HS-27A (cell line): Measurements from ENCODE around the gene TOMM20L.

Experiments
- DNase-seq: peaks from one replicate; pipeline ENCODE4 v3.0.0-alpha.2; 2012; ENCODE audit warnings: low read depth, missing footprints

The TOMM20L gene

GRCh38 chr14:58427281-58428117, 31.8 kb downstream of the TOMM20L start, which contains the start of the genes KIAA0586 and TIMM9:
Gene KIAA0586, plus strand, starts transcription at chr14:58427719. Its CDS starts 546 bp downstream, at chr14:58428265.
Gene TIMM9, minus strand, starts transcription at chr14:58427531. Its CDS starts 15,586 bp downstream, at chr14:58411945.
- DNase-seq = peak; percentile 94

GRCh38 chr14:58428118-58428683, 32.5 kb downstream of the TOMM20L start:
- DNase-seq = peak; percentile 30

GRCh38 chr14:58430156-58430555, 34.4 kb downstream of the TOMM20L start:
- no peak for DNase-seq

DNA sequence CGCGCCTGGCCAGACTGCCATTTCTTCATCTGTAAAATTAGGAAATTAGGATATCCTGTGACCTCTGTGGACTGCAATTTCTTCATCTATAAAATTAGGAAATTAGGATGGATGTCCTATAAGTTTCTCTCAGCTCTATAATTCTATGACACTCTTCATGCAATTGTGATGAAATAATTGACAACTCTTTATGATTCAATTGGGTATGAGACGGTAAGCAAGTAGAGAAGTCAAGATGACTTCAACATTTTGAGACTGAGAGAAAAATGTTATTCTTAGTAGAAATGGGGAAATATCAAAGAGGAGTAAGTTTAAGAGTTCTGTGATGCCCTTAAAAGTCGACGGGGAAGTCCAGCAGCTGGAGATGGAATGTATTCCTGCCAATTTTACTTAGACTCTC, 43.7 kb downstream of the TOMM20L start:
- DNase-seq = no peak

DNA sequence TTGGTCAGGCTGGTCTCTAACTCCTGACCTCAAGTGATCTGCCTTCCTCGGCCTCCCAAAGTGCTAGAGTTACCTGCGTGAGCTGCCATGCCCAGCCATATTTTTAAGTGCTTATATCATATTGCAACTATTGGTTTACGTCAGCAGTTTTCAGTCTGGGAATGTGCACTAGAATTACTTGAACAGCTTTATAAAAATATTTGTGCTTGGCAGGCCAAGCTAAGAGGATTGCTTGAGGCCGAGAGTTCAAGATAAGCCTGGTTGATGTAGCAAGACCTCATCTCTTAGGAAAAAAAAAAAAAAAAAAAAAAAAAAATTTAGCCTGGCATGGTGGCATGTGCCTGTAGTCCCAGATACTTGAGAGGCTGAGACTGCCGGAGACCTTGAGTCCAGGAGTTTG, 48.9 kb downstream of the TOMM20L start:
- no peak for DNase-seq

- no peak for DNase-seq
Measured at GRCh38 chr14:58455593-58456265, 60.0 kb downstream of the TOMM20L start.
